Measurements from ENCODE around the gene TSPYL2.

DNA sequence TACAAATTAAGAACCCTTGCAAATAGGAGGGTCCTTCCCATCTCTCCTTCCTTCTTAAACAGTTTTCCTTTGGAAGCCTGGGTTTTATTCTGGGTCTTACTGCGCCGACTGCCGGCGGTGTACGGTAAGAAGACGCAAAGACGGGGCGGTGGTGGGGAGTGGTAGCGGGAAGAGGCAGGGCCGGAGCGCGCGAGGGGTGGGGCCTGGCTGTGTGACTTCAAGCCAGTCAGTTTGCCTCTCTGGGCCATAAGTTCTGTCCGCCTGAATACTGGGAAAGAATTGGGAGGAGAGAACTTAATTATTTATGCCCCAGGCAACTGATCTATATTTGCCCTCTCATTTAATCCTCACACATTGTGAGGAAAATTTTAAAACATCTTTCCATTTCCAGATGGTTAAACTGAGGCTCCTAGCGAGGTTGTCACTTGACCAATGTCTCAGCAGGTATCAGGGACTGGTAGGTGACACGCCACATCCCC is 11.0 kb downstream of the TSPYL2 start:
- no peak for TF ChIP-seq EZH2 (IDR thresholded peaks at IDR 0.05; ENCODE audit: borderline replicate concordance, low read length)
- peak; percentile 32 to 58 for TF ChIP-seq CTCF (conservative IDR thresholded peaks at IDR 0.05 in 1 of 2, IDR thresholded peaks at IDR 0.05 in 1 of 2; ENCODE audit: extremely low read depth in 1 of 2, insufficient read depth in 1 of 2, low read depth in 1 of 2, low read length in 2 of 2)
